GM21390 (cell line): ENCODE results near the gene GIGYF1.

Experiments
- ATAC-seq: cut with Tn5 transposase; IDR thresholded peaks from one replicate; pipeline ENCODE4 v1.9.1; 2021; ENCODE audit not compliant: unreplicated experiment

The GIGYF1 gene

DNA sequence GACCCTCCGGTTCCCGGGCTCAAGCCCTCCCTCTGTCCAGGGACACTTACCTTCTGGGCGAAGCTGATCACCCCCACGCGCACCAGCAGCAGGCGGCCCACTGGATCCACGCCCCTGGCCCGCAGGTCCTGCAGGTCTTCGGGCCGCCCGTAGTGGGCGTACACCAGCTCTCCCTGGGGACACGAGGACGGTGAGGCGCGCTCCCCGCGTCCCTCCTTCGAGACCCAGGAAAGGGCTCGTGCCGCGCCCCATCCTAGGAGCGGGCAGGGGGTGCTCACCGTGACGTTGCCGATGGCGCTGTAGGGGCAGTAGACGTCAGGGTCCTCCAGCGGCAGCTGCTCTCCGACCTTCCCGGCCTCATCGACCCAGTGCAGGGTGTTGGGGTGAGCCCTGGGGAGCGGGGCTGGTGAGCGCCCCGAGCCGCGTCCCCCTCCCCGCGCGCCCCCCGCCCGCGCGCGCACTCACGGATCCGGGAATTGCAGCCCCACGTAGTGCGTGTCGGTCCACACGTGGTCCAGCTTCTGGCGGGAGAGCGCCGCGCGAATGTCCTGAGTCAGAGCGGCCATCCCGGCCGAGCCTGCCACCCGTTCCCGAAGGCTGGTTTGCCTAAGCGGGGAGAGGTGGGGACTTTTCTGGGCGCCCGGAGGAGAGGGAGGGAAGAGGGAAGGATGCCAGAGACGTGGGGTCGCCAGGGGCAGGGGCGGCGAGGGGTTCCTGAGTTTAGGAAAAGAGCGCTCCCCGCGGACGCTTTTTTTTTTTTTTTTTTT, 60.9 kb downstream of the GIGYF1 start:
- peak; percentile 53 for ATAC-seq

DNA sequence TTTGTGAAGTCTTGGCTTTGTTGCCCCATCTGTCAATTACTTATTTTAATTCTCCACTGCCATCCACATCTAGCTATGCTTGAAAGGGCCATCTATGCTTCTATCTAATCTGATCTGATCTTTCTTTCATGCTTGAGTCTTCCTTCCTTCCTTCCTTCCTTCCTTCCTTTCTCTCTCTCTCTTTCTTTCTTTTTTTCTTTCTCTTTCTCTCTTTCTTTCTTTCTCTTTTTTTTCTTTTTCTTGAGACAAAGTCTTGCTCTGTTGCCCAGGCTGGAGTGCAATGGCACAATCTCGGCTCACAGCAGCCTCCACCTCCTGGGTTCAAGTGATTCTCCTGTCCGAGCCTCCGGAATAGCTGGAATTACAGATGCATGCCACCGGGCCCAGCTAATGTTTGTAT, 64.0 kb downstream of the GIGYF1 start:
- ATAC-seq, result no peak
